Naive thymus-derived CD8-positive, alpha-beta T cell (primary cell): ENCODE measurements around the gene NAE1. TPM values are rescaled to one million over a fixed set of nuclear protein-coding genes. Genes with fewer than 3 reads are reported as not detected.

Experiments used
- ATAC-seq, 2 donors: fragments of 150-1000 bp; cut with Tn5 transposase in 1 of 2; sonication (Bioruptor Pico), chemical (Tn5 transposase) in 1 of 2; 1 replicate in 1 of 2; 2 replicates in 1 of 2; pipeline ENCODE4 v1.10.0; 2021; ENCODE audit warnings: mild to moderate bottlenecking in 2 of 2, moderate library complexity in 2 of 2
- POLR2A ChIA-PET: fragments of 350-600 bp; sonication (Branson Sonifier 250); formaldehyde crosslinking; loops from one replicate; lab custom pipeline; 2021; ENCODE audit warnings: antibody characterized with exemption; lab: Charles Lee
- DNase-seq, 10 donors: peaks; one replicate each; pipeline versions ENCODE4 v3.0.0 to v3.0.0-alpha.2; 2020 to 2022
- H3K27ac Mint-ChIP-seq, 10 donors: one replicate each; pipeline ENCODE4 v1.8.0; 2020 to 2022; ENCODE audit warnings: mild to moderate bottlenecking in 10 of 10, mixed read lengths in 10 of 10, moderate library complexity in 4 of 10, inconsistent platforms in 1 of 10
- H3K27me3 Mint-ChIP-seq, 5 donors: one replicate each; pipeline ENCODE4 v1.8.0; 2021 to 2022; ENCODE audit warnings: mixed read lengths in 5 of 5
- H3K36me3 Mint-ChIP-seq, 3 donors: one replicate each; pipeline ENCODE4 v1.8.0; 2020 to 2022; ENCODE audit warnings: mixed read lengths in 3 of 3, mild to moderate bottlenecking in 2 of 3, inconsistent platforms in 1 of 3
- H3K4me1 Mint-ChIP-seq, 4 donors: one replicate each; pipeline ENCODE4 v1.8.0; 2021 to 2022; ENCODE audit warnings: mixed read lengths in 4 of 4
- H3K4me3 Mint-ChIP-seq, 10 donors: one replicate each; pipeline ENCODE4 v1.8.0; 2020 to 2022; ENCODE audit warnings: mild to moderate bottlenecking in 10 of 10, mixed read lengths in 10 of 10, moderate library complexity in 6 of 10, inconsistent platforms in 1 of 10
- H3K9me3 Mint-ChIP-seq, 9 donors: one replicate each; pipeline ENCODE4 v1.8.0; 2020 to 2022; ENCODE audit warnings: mixed read lengths in 9 of 9, mild to moderate bottlenecking in 3 of 9, inconsistent platforms in 1 of 9, moderate library complexity in 1 of 9
- polyA plus RNA-seq, 3 donors: library from polyadenylated mRNA; unstranded; fragments of 300-500 nt; fragmentation: Illumina TruSeq; gene quantifications; one replicate each; pipeline ENCODE4 v1.2.3, GENCODE V29; 2021
- total RNA-seq, 8 experiments: library from RNA in 2 of 8; stranded (reverse) in 2 of 8; gene quantifications; one replicate each; pipeline ENCODE4 v1.2.3 and lab custom pipeline; 2021 to 2026

NAE1 gene
- total and polyA plus RNA-seq, 5 experiments from 2014 or later = 84.7 to 113 (median 103) TPM

- H3K27ac Mint-ChIP-seq = peak overlapping the region in 1 of 10 donors; percentile 52
- no peak for ATAC-seq
- POLR2A ChIA-PET = no interaction called here
- H3K4me1 Mint-ChIP-seq = no peaks in the 10 kb centered on the region
- DNase-seq = peak in 1 of 10 donors; percentile 23
- H3K9me3 Mint-ChIP-seq = no peaks in the 10 kb centered on the region
- H3K27me3 Mint-ChIP-seq = peaks cover 0 to 2% (median 0%) of the 10 kb centered on the region in 5 donors
- H3K4me3 Mint-ChIP-seq = no peak overlapping the region
- H3K36me3 Mint-ChIP-seq = no peaks in the 10 kb centered on the region
Measured at GRCh38 chr16:66859397-66860068, 28.8 kb upstream of the NAE1 start.

DNA sequence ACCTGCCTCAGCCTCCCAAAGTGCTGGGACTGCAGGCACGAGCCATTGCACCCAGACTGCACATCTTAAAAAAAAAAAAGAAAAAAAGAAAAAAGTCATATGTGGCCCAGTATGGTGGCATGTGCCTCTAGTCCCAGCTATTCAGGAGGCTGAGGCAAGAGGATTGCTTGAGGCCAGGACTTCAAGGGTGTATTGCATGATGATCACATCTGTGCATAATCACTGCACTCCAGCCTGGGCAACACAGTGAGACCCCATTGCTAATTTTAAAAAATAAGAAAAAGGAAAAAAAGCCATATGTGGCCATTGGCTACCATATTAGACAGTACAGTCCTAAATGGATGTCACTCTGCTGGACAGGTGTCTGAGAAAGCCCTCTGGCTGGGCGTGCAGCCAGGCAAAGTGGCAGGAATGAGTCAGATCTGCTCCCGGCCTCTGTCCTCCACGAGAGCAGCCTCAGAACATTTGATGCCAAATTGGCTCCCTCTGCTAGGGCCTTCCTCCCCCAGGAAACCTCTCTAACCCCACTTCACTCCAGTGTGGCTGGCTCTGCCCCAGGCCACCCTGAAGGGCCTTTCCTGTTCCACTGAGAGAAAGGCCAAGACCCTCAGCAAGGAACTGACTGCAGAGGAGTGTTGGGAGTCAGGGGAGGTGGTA is 28.1 kb upstream of the NAE1 start:
- Mint-ChIP-seq H3K27ac (peak overlapping the region in 1 of 10 donors; percentile 52), H3K36me3 (no peaks in the 10 kb centered on the region), H3K4me3 (no peak overlapping the region), H3K9me3 (no peaks in the 10 kb centered on the region), H3K27me3 (peaks cover 0 to 2% (median 0%) of the 10 kb centered on the region in 5 donors), H3K4me1 (no peaks in the 10 kb centered on the region)
- no peak for DNase-seq
- POLR2A ChIA-PET = no interaction called here
- ATAC-seq = no peak

DNA sequence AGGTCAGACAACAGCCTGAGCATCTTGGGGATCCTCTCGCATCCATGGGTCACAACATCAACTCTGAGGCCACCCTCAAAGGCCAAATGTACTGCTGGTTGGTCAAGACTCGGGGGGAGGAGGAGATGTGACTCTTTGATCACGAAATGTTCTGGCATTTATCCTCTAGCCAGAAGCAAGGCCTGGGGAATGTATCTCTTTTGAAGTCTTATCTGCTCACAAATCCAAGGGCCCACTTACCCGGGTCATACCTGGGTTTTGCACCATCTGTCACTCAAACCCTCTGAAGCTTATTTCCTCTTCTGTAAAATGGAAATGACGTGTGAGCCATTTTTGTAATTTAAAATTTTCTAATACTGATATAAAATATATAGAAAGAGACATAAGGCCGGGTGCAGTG is 26.7 kb upstream of the NAE1 start:
- DNase-seq = no peak
- H3K9me3 Mint-ChIP-seq = no peaks in the 10 kb centered on the region
- ATAC-seq = no peak
- no peaks in the 10 kb centered on the region for H3K4me1 Mint-ChIP-seq
- POLR2A ChIA-PET = no interaction called here
- H3K36me3 Mint-ChIP-seq = no peaks in the 10 kb centered on the region
- no peak overlapping the region for H3K27ac Mint-ChIP-seq
- no peak overlapping the region for H3K4me3 Mint-ChIP-seq
- peaks cover 0 to 2% (median 0%) of the 10 kb centered on the region in 5 donors for H3K27me3 Mint-ChIP-seq

DNA sequence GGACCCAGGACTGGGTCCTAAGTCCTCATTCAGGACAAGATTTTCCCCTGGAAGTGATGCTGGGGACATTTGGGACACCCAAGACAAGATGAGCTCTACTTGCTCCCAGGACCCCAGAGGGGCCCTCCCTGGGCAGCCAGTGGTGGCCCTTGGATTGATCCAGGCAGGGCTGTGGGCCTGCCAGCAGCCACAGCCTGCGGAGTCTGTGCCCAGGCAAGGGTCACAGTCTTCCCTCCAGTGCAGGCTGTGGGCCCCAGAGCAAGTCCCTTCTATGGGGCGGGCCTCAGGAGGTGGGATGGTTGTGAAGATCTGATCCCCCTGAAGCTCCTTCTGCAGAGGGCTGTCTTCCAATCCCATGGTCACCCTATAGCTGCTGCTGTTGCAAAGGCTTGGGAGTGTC is 26.0 kb upstream of the NAE1 start:
- Mint-ChIP-seq H3K27ac (no peak overlapping the region), H3K27me3 (peaks cover 0 to 2% (median 0%) of the 10 kb centered on the region in 5 donors), H3K9me3 (no peaks in the 10 kb centered on the region), H3K4me3 (no peak overlapping the region), H3K4me1 (no peaks in the 10 kb centered on the region), H3K36me3 (no peaks in the 10 kb centered on the region)
- no peak for DNase-seq
- POLR2A ChIA-PET = no interaction called here
- no peak for ATAC-seq

DNA sequence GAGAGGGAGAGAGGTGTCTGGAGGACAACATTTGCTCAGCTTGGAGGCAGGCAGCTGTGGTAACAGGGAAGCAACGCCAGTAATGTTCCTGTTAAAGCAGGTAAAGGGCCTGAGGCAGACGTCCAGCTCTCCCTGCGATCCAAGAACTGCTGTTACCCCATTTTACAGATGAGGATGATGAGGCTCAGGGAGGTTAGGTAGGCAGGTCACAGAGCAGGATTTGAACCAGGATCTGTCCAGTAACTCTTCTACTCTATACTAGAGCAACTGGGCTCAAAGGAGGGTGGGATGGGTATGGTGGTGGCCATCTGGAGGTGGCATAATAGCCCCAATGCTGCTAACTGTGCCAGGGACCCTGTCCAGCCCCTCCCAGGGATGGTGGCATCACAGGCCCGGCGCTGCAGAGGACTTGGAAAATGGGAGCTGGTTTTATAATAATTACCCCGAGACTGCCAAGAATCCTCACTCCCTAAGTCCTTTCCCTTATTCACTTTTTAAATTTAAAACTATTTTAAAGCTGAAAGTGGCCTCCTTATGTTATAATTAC is 25.5 kb upstream of the NAE1 start:
- no peak overlapping the region for H3K4me3 Mint-ChIP-seq
- DNase-seq (peak in 1 of 10 donors; percentile 59), ATAC-seq (no peak)
- no peak overlapping the region for H3K27ac Mint-ChIP-seq
- H3K27me3 Mint-ChIP-seq = peaks cover 0 to 6% (median 0%) of the 10 kb centered on the region in 5 donors
- no peaks in the 10 kb centered on the region for H3K4me1 Mint-ChIP-seq
- no peaks in the 10 kb centered on the region for H3K36me3 Mint-ChIP-seq
- POLR2A ChIA-PET = no interaction called here
- no peaks in the 10 kb centered on the region for H3K9me3 Mint-ChIP-seq

DNA sequence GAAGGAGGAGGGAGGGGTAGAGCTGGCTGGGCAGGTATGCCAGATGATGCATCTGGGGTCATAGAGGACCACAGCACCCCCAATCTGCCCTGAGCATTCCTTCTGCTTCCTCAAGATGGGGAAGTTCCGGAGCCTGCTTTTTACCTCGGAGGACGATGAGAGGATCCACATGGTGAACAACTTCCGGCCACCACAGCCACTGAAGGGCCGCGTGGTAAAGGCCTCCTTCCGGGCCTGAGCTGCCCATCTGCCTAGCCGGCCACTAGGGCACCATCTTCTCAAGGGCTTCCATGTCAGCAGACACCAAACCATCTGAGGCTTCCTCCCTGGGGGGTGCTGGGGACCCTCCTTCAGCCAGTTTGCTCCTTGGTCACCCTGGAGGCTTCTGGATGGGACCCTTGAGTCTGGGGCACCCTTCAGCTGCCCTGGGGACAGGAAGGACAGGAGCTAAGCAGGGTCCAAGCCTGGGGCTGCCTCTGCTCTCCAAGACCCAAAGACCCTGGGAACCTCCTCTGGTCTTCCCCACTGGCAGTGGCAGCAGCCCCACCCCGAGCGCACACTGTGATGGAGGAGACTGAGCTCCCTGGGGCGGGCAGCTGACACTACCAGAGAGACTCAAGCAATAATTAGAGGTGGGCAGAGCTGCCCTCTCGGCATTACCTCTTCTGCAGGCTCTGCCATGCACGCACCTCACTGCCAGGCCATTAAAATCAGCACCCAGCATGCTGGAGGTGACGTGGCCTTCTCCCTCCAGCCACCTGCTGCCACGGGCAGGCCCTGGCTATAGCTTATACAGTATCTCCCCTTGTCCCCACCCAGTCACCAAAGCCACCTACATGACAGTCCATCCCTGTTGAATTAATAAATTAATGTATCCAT is 22.7 kb upstream of the NAE1 start:
- Mint-ChIP-seq H3K36me3 (no peaks in the 10 kb centered on the region), H3K4me1 (no peaks in the 10 kb centered on the region), H3K27me3 (peaks cover 0 to 12% (median 0%) of the 10 kb centered on the region in 5 donors), H3K27ac (no peak overlapping the region), H3K4me3 (no peak overlapping the region), H3K9me3 (no peaks in the 10 kb centered on the region)
- POLR2A ChIA-PET = no interaction called here
- no peak for ATAC-seq
- peak in 1 of 10 donors; percentile 26 for DNase-seq

DNA sequence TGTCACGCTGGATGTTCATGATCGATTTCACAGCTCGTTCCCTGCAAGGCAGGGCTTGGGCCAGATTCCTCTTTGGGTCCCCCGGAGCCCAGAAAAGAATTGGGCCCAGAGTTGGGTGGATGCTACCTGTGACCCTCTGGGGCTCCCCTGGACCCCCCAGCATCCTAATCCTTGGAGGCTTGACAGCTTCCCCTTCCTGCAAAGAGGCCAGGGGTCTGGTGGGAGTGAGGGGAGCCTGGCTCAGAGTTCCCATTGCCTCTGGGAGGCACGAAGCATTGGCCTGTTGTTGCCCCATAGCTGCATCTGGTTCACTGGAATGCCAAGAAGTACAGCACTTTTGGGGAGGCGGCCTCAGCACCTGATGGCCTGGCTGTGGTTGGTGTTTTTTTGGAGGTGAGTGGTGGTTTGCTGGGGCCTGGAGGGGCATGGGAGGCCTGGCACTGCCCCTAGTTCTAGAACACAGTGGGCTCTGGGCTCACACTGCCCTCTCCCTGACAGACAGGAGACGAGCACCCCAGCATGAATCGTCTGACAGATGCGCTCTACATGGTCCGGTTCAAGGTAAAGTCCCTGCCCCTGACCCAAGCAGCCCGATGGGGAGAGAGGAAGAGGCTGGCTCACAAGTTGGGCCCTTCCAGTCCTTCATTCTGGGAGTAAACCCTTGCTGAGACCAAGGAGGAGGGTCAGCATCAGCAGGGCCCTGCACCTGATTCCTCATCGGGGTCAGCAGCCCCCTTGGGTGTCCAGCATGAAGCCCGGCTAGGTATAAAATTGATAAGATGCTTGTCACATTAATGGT is 20.6 kb upstream of the NAE1 start:
- peak in 1 of 10 donors; percentile 53 for DNase-seq
- POLR2A ChIA-PET = no interaction called here
- Mint-ChIP-seq H3K4me3 (no peak overlapping the region), H3K36me3 (no peaks in the 10 kb centered on the region), H3K9me3 (no peaks in the 10 kb centered on the region), H3K4me1 (no peaks in the 10 kb centered on the region), H3K27me3 (peaks cover 2 to 30% (median 7%) of the 10 kb centered on the region in 5 donors), H3K27ac (no peak overlapping the region)
- ATAC-seq = no peak

- POLR2A ChIA-PET = interaction anchor here (0.7 kb wide), 1 partner anchor 297 kb away, joined by 4 read pairs; no protein-coding TSS in a partner anchor
- H3K27ac Mint-ChIP-seq = peak overlapping the region in 1 of 10 donors; percentile 62
- no peak overlapping the region for H3K4me3 Mint-ChIP-seq
- peaks cover 0 to 4% (median 1%) of the 10 kb centered on the region in 4 donors for H3K4me1 Mint-ChIP-seq
- peaks cover 9 to 41% (median 18%) of the 10 kb centered on the region in 5 donors for H3K27me3 Mint-ChIP-seq
- no peaks in the 10 kb centered on the region for H3K36me3 Mint-ChIP-seq
- ATAC-seq (no peak), DNase-seq (peak in 1 of 10 donors; percentile 46)
- no peaks in the 10 kb centered on the region for H3K9me3 Mint-ChIP-seq
Measured at GRCh38 chr16:66850115-66850815, 19.5 kb upstream of the NAE1 start.

GRCh38 chr16:66849549-66849948 is 18.8 kb upstream of the NAE1 start:
- DNase-seq (peak in 1 of 10 donors; percentile 31), ATAC-seq (no peak)
- POLR2A ChIA-PET = interaction anchor here (0.7 kb wide), 1 partner anchor 296 kb away, joined by 4 read pairs; no protein-coding TSS in a partner anchor
- Mint-ChIP-seq H3K9me3 (no peaks in the 10 kb centered on the region), H3K36me3 (no peaks in the 10 kb centered on the region), H3K27me3 (peaks cover 12 to 46% (median 23%) of the 10 kb centered on the region in 5 donors), H3K4me3 (no peak overlapping the region), H3K27ac (no peak overlapping the region), H3K4me1 (peaks cover 0 to 9% (median 1%) of the 10 kb centered on the region in 4 donors)

DNA sequence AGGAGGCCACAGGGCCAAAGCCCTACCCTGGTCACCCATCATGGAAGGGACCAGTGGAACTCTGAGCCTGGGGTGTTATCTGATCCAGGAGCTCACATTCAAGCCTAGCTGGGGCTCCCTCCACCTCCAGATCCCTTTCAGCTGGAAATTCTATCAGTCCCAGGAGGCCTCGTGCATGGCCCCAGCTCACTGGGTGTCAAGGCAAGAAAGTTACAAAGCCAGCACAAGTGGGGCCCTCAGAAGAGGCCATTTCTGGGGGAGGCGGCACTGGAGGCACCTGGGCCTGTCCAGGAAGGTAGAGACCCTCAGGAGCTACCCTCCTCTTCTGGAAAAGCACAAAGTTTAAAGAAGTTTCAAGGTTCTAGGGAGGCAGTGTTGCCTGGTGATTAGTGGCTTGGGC is 18.2 kb upstream of the NAE1 start:
- peaks cover 12 to 49% (median 23%) of the 10 kb centered on the region in 5 donors for H3K27me3 Mint-ChIP-seq
- POLR2A ChIA-PET = no interaction called here
- no peaks in the 10 kb centered on the region for H3K9me3 Mint-ChIP-seq
- no peak for ATAC-seq
- H3K27ac Mint-ChIP-seq = no peak overlapping the region
- H3K36me3 Mint-ChIP-seq = no peaks in the 10 kb centered on the region
- no peak for DNase-seq
- peaks cover 0 to 9% (median 2%) of the 10 kb centered on the region in 4 donors for H3K4me1 Mint-ChIP-seq
- no peak overlapping the region for H3K4me3 Mint-ChIP-seq

- POLR2A ChIA-PET = no interaction called here
- Mint-ChIP-seq H3K27ac (peak overlapping the region in 1 of 10 donors; percentile 22), H3K4me3 (no peak overlapping the region), H3K27me3 (peaks cover 14 to 58% (median 32%) of the 10 kb centered on the region in 5 donors), H3K36me3 (peaks cover 0 to 3% (median 0%) of the 10 kb centered on the region in 3 donors), H3K4me1 (peaks cover 3 to 11% (median 6%) of the 10 kb centered on the region in 4 donors), H3K9me3 (no peaks in the 10 kb centered on the region)
- DNase-seq (no peak), ATAC-seq (no peak)
Measured at GRCh38 chr16:66848172-66848571, 17.4 kb upstream of the NAE1 start.
